Sigmoid colon (tissue), 7 donors: ENCODE measurements around the gene ANK2. TPM values are rescaled to one million over a fixed set of nuclear protein-coding genes. Genes with fewer than 3 reads are reported as not detected.

ENCODE experiments used
- DNase-seq: peaks from one replicate; pipeline ENCODE4 v3.0.0-alpha.2; 2019
- H3K27ac ChIP-seq, 4 donors: fragments of 200-600 bp; sonication (generic); one replicate each; pipeline ENCODE4 v1.5.1; 2016 to 2019; ENCODE audit warnings: mild to moderate bottlenecking in 1 of 4
- H3K27me3 ChIP-seq, 3 donors: fragments of 200-600 bp; sonication (generic); one replicate each; pipeline ENCODE4 v1.5.1; 2019; ENCODE audit warnings: mild to moderate bottlenecking in 1 of 3
- H3K36me3 ChIP-seq, 4 donors: fragments of 200-600 bp; sonication (generic); one replicate each; pipeline ENCODE4 v1.5.1; 2016 to 2019
- H3K4me1 ChIP-seq, 4 donors: fragments of 200-600 bp; sonication (generic); one replicate each; pipeline ENCODE4 v1.5.1; 2017 to 2019
- H3K4me3 ChIP-seq, 4 donors: fragments of 200-600 bp; sonication (generic); one replicate each; pipeline ENCODE4 v1.5.1; 2017 to 2019; ENCODE audit warnings: mild to moderate bottlenecking in 2 of 4, moderate library complexity in 1 of 4
- H3K9me3 ChIP-seq, 4 donors: fragments of 200-600 bp in 3 of 4; sonication (generic) in 3 of 4; one replicate each; pipeline versions ENCODE4 v1.5.1 to v1.6.1; 2013 to 2019
- EP300 ChIP-seq, 4 donors: sonication (generic); formaldehyde crosslinking; IDR thresholded peaks; one replicate each; pipeline ENCODE4 v1.6.1; 2017; ENCODE audit warnings: antibody characterized with exemption in 4 of 4
- POLR2A ChIP-seq, 2 donors: fragments of 450-650 bp; IDR thresholded peaks; one replicate each; pipeline ENCODE4 v1.6.1; 2016; ENCODE audit warnings: antibody characterized with exemption in 2 of 2, mild to moderate bottlenecking in 2 of 2, moderate library complexity in 2 of 2
- POLR2AphosphoS5 ChIP-seq, 4 donors: sonication (generic); formaldehyde crosslinking; IDR thresholded peaks; one replicate each; pipeline ENCODE4 v1.6.1; 2017; ENCODE audit warnings: antibody characterized with exemption in 4 of 4
- WGBS, 2 donors: extraction: QIAGEN DNeasy Blood & Tissue Kit; methylation state at CpG; one replicate each; pipeline ENCODE4 v1.1.7; 2013; 5-methylcytosine and 5-hydroxymethylcytosine counted together
- intact Hi-C: fragments of 100-400 bp; cut with DNase I; formaldehyde crosslinking; loops from one replicate; pipeline ENCODE4 v1.15.1; 2023
- polyA plus RNA-seq, 3 donors: library from polyadenylated mRNA; stranded (reverse); fragments of 200-250 nt; gene quantifications; one replicate each; pipeline ENCODE4 v1.2.3, GENCODE V29; 2013
- total RNA-seq, 4 donors: library from RNA; depleted of rRNA; stranded (reverse); fragments of >200 nt; gene quantifications; one replicate each; pipeline ENCODE4 v1.1.0, GENCODE V29; 2016
- TF ChIP-seq, protein P1 (sequence below), 4 experiments: fragments of 450-650 bp in 3 of 4; fragments of 200-600 bp in 1 of 4; IDR thresholded peaks; one replicate each; pipeline ENCODE4 v1.5.1; 2016 to 2019; ENCODE audit warnings: antibody characterized with exemption in 4 of 4, mild to moderate bottlenecking in 3 of 4, moderate library complexity in 2 of 4
- donor health status: healthy with polysubstance abuse.
- donor health status: Bipolar disorder and iron deficiency.
- donor health status: healthy.

ANK2 gene
- total and polyA plus RNA-seq, 7 donors, result 1.4 to 141 (median 69.8) TPM

DNA sequence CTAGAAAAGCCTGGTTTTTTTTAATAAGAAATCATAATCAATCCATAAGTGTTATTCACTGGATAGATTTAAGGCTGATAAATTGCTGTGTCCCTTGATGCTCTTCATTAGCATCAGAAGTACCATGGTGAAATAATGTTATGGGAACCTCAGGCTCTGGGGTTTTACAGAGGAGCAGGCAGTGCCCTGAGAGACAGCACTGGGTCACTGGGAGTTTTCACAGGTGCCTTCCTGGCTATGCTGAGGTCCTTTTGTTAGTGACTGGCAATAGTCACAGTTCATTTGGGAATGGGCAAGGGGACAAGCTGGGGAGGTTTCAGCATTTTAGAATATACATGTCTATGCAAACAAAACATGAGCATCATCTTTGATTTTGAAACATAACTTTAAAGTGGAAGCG lies 38.6 kb downstream of the ANK2 start:
- Histone ChIP-seq H3K36me3 (no peaks in the 10 kb centered on the region), H3K4me3 (no peak overlapping the region), H3K27me3 (no peaks in the 10 kb centered on the region), H3K27ac (no peak overlapping the region), H3K9me3 (no peaks in the 10 kb centered on the region), H3K4me1 (no peaks in the 10 kb centered on the region)
- TF ChIP-seq, protein P1, sequence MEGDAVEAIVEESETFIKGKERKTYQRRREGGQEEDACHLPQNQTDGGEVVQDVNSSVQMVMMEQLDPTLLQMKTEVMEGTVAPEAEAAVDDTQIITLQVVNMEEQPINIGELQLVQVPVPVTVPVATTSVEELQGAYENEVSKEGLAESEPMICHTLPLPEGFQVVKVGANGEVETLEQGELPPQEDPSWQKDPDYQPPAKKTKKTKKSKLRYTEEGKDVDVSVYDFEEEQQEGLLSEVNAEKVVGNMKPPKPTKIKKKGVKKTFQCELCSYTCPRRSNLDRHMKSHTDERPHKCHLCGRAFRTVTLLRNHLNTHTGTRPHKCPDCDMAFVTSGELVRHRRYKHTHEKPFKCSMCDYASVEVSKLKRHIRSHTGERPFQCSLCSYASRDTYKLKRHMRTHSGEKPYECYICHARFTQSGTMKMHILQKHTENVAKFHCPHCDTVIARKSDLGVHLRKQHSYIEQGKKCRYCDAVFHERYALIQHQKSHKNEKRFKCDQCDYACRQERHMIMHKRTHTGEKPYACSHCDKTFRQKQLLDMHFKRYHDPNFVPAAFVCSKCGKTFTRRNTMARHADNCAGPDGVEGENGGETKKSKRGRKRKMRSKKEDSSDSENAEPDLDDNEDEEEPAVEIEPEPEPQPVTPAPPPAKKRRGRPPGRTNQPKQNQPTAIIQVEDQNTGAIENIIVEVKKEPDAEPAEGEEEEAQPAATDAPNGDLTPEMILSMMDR (IDR thresholded peaks at IDR 0.05), result no peak
- TF ChIP-seq POLR2A (IDR thresholded peaks at IDR 0.05) (no peak), POLR2AphosphoS5 (IDR thresholded peaks at IDR 0.05) (no peak), EP300 (IDR thresholded peaks at IDR 0.05) (no peak)
- intact Hi-C loops, result loop anchor here (10.0 kb wide), 1 partner anchor 133 kb away; no protein-coding TSS in a partner anchor
- WGBS, 2 donors, result 91 to 92% methylated on average over 1 of the region's 1 CpG
- DNase-seq, result no peak

DNA sequence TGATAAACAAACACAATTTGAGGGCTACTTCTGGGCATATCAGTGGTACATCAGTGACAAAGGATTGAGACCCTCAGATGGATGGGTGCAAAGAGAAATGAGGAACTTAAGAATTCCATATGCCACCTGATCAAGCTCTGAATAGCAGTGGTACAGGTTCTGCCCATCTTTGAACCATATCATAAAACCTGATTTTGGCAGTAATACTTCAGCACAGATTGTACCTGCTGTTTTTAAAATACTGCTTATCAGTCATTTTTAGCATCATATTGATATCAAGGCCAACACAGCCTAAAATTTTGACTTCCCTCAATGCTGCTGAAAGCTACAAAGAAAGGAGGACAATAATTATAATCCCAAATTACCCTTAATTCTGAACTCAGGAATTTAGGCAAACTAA lies 41.5 kb downstream of the ANK2 start:
- H3K36me3 ChIP-seq, result no peaks in the 10 kb centered on the region
- TF ChIP-seq EP300 (IDR thresholded peaks at IDR 0.05) (no peak), POLR2AphosphoS5 (IDR thresholded peaks at IDR 0.05) (no peak), POLR2A (IDR thresholded peaks at IDR 0.05) (no peak)
- TF ChIP-seq, protein P1 (IDR thresholded peaks at IDR 0.05), result no peak
- no peak overlapping the region for H3K4me3 ChIP-seq
- H3K27me3 ChIP-seq, result no peaks in the 10 kb centered on the region
- no peaks in the 10 kb centered on the region for H3K9me3 ChIP-seq
- no peak overlapping the region for H3K27ac ChIP-seq
- intact Hi-C loops, result no loop called here
- no peaks in the 10 kb centered on the region for H3K4me1 ChIP-seq
- DNase-seq, result no peak

DNA sequence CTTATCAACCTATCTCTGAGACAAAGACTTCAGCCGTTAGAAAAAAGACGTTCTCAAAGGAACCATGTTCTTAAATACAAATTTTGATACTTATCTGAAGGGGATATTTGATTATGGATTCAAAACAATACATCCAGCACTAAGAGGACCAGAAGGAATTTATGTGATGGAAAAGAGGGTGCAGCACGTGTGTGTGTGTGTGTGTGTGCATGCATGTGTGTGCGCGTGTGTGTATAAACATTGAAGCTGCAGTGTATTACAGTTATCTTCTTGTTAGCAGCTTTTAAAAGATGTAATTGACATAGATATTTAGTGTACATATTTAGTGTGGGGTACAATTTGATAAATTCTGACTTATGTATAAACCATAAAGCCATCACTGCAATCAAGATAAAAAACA lies 44.9 kb downstream of the ANK2 start:
- Histone ChIP-seq H3K27ac (no peak overlapping the region), H3K4me3 (no peak overlapping the region), H3K27me3 (no peaks in the 10 kb centered on the region), H3K4me1 (no peaks in the 10 kb centered on the region), H3K9me3 (no peaks in the 10 kb centered on the region), H3K36me3 (no peaks in the 10 kb centered on the region)
- DNase-seq, result no peak
- WGBS, 2 donors, result 37 to 59% methylated on average over 5 of the region's 5 CpGs
- TF ChIP-seq POLR2AphosphoS5 (IDR thresholded peaks at IDR 0.05) (no peak), EP300 (IDR thresholded peaks at IDR 0.05) (no peak), POLR2A (IDR thresholded peaks at IDR 0.05) (no peak)
- TF ChIP-seq, protein P1 (IDR thresholded peaks at IDR 0.05), result no peak
- intact Hi-C loops, result no loop called here

DNA sequence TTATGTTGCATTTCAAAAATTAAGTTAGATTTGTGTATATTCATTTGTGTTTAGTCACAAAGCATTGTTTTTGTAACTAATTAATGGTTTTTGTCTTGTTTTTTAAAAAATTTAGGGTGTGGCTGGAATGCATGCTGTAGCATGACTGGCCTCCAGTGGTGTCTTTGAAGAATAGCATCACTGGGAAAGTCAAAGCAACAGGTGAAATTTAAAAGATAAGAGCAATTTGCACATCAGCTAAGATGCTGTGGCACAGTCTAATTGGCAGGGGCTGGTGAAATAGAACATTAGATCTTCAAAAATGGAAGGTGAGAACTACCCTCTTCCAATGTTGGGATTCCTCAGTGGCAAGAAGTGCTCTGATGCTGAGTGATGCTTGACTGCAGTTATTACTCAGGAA lies 45.3 kb downstream of the ANK2 start:
- no peak for DNase-seq
- Histone ChIP-seq H3K27ac (no peak overlapping the region), H3K4me1 (no peaks in the 10 kb centered on the region), H3K36me3 (no peaks in the 10 kb centered on the region), H3K4me3 (no peak overlapping the region), H3K27me3 (no peaks in the 10 kb centered on the region), H3K9me3 (no peaks in the 10 kb centered on the region)
- intact Hi-C loops, result no loop called here
- TF ChIP-seq, protein P1 (IDR thresholded peaks at IDR 0.05), result peak in 3 of 4 experiments; percentile 17 to 48 (median 30)
- TF ChIP-seq POLR2A (IDR thresholded peaks at IDR 0.05) (no peak), POLR2AphosphoS5 (IDR thresholded peaks at IDR 0.05) (no peak), EP300 (IDR thresholded peaks at IDR 0.05) (no peak)

DNA sequence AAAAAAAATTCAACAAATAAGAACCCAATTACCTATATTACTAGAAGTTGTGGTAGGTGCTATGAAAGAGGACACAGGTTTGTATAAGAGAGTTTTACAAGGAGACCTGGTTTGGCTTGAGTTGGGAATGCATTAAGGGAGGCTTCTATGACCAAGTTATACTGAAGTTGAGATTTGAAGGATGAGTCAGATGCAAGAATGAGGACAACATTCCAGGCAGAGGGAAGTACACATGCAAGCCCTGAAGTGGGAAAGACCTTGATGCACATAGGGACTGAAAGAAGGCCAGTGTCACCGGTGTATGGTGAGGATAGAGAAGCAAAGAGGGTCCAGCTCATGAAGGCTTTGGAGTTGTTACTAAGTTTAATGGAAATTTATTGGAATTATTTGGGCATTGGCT lies 52.2 kb downstream of the ANK2 start:
- 95 to 98% methylated on average over 1 of the region's 1 CpG for WGBS, 2 donors
- Histone ChIP-seq H3K4me3 (no peak overlapping the region), H3K27ac (no peak overlapping the region), H3K4me1 (no peaks in the 10 kb centered on the region), H3K36me3 (no peaks in the 10 kb centered on the region), H3K9me3 (no peaks in the 10 kb centered on the region), H3K27me3 (no peaks in the 10 kb centered on the region)
- TF ChIP-seq POLR2AphosphoS5 (IDR thresholded peaks at IDR 0.05), result no peak
- TF ChIP-seq EP300 (IDR thresholded peaks at IDR 0.05), result no peak
- TF ChIP-seq, protein P1 (IDR thresholded peaks at IDR 0.05), result no peak
- intact Hi-C loops, result loop anchor here (10.0 kb wide), 1 partner anchor 467 kb away; the partner anchor contains the start of genes LARP7 and ZGRF1
- no peak for DNase-seq
